Parathyroid adenoma (tissue), 2 donors: Measurements from ENCODE around the gene POLDIP3.

ENCODE experiments used
- H2AFZ ChIP-seq: fragments of 300-600 bp; sonication (generic); one replicate; pipeline ENCODE4 v1.7.0; 2017; ENCODE audit warnings: antibody characterized with exemption, mild to moderate bottlenecking
- H3K27ac ChIP-seq: fragments of 300-600 bp; sonication (generic); one replicate; pipeline ENCODE4 v1.7.0; 2017
- H3K27me3 ChIP-seq: fragments of 300-600 bp; sonication (generic); one replicate; pipeline ENCODE4 v1.7.0; 2017; ENCODE audit warnings: low read length; ENCODE audit not compliant: control insufficient read depth, insufficient read depth
- H3K36me3 ChIP-seq: fragments of 300-600 bp; sonication (generic); one replicate; pipeline ENCODE4 v1.7.0; 2017; ENCODE audit warnings: low read length; ENCODE audit not compliant: control insufficient read depth, insufficient read depth
- H3K4me1 ChIP-seq: fragments of 300-600 bp; sonication (generic); one replicate; pipeline ENCODE4 v1.7.0; 2017; ENCODE audit warnings: control low read depth
- H3K4me2 ChIP-seq: fragments of 300-600 bp; sonication (generic); one replicate; pipeline ENCODE4 v1.7.0; 2017; ENCODE audit warnings: low read length
- H3K4me3 ChIP-seq: fragments of 300-600 bp; sonication (generic); one replicate; pipeline ENCODE4 v1.7.0; 2017; ENCODE audit warnings: low read depth, low read length
- H3K79me2 ChIP-seq: fragments of 300-600 bp; sonication (generic); one replicate; pipeline ENCODE4 v1.7.0; 2017; ENCODE audit warnings: control low read depth
- H3K9ac ChIP-seq: fragments of 300-600 bp; sonication (generic); one replicate; pipeline ENCODE4 v1.7.0; 2017; ENCODE audit warnings: mild to moderate bottlenecking
- H3K9me3 ChIP-seq: fragments of 300-600 bp; sonication (generic); one replicate; pipeline ENCODE4 v1.7.0; 2017; ENCODE audit warnings: low read length; ENCODE audit not compliant: control insufficient read depth
- CTCF ChIP-seq: fragments of 300-600 bp; sonication (generic); IDR thresholded peaks from one replicate; pipeline ENCODE4 v1.7.0; 2017; ENCODE audit warnings: antibody characterized with exemption, mild to moderate bottlenecking
- donor health status: primary hyperparathyroidism.

Gene POLDIP3

GRCh38 chr22:42591987-42592386 is 22.7 kb downstream of the POLDIP3 start:
- Histone ChIP-seq H3K27me3 (no peaks in the 10 kb centered on the region), H2AFZ (no peak overlapping the region), H3K79me2 (no peaks in the 10 kb centered on the region), H3K9ac (no peak overlapping the region), H3K4me2 (no peak overlapping the region), H3K27ac (no peak overlapping the region), H3K36me3 (no peaks in the 10 kb centered on the region), H3K9me3 (no peaks in the 10 kb centered on the region), H3K4me1 (no peaks in the 10 kb centered on the region), H3K4me3 (no peak overlapping the region)
- no peak for TF ChIP-seq CTCF

DNA sequence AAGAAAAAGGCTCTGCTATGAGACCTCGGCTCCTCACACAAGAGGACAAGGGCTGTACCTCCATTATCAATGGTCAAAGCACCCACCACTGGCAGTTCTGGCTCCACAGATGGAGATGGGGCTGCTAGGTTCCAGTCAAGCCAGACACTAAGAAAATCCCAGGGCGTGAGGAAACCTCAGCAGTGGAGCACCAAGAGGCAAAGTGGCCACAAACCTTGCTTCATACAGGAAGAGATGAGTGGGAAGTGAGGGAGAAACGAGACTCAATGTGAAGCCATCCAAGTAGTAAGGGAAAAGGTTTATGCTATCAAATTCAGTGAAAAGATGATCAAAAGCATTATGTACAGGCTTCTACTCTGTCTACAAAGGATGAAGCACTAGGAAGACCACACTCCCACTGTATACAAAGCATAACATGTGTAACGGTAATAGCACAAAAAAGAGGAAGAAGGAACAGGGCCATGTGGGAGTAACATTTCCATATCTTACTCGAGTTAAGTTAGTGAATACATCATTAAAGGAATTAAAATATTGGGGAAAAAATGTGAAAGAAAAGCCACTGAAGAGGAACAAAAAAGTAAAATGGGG is 27.0 kb downstream of the POLDIP3 start:
- Histone ChIP-seq H3K9me3 (no peaks in the 10 kb centered on the region), H3K27ac (no peak overlapping the region), H3K27me3 (no peaks in the 10 kb centered on the region), H3K4me3 (no peak overlapping the region), H2AFZ (no peak overlapping the region), H3K4me2 (no peak overlapping the region), H3K4me1 (no peaks in the 10 kb centered on the region), H3K79me2 (no peaks in the 10 kb centered on the region), H3K9ac (no peak overlapping the region), H3K36me3 (no peaks in the 10 kb centered on the region)
- no peak for TF ChIP-seq CTCF

GRCh38 chr22:42586381-42586780 is 28.3 kb downstream of the POLDIP3 start:
- Histone ChIP-seq H3K27me3 (no peaks in the 10 kb centered on the region), H3K9ac (no peak overlapping the region), H3K4me3 (no peak overlapping the region), H2AFZ (no peak overlapping the region), H3K36me3 (no peaks in the 10 kb centered on the region), H3K4me2 (no peak overlapping the region), H3K4me1 (no peaks in the 10 kb centered on the region), H3K27ac (no peak overlapping the region), H3K9me3 (no peaks in the 10 kb centered on the region), H3K79me2 (no peaks in the 10 kb centered on the region)
- no peak for TF ChIP-seq CTCF

DNA sequence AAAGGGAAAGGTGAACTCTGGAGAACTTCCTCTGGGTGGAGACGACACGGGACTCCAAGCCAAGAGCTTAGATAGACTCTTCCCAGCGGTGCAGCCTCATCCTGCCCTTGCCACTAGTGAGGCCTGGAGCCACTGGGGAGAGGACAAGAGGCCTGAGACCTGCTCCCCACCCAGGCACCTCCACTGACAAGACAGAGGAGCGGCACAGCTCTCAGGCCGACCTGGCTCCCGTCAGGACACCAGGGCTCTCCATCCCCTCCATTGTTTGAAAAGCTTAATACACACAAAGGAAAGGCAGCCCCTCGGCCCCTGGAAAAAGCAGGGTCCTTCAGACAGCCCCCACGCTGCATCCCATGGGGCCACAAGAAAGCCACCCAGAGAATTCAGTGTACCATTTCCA is 29.6 kb downstream of the POLDIP3 start:
- Histone ChIP-seq H3K27me3 (no peaks in the 10 kb centered on the region), H3K4me3 (no peak overlapping the region), H3K4me1 (no peaks in the 10 kb centered on the region), H3K4me2 (no peak overlapping the region), H2AFZ (no peak overlapping the region), H3K79me2 (no peaks in the 10 kb centered on the region), H3K9ac (no peak overlapping the region), H3K9me3 (no peaks in the 10 kb centered on the region), H3K27ac (no peak overlapping the region), H3K36me3 (no peaks in the 10 kb centered on the region)
- TF ChIP-seq CTCF = no peak

DNA sequence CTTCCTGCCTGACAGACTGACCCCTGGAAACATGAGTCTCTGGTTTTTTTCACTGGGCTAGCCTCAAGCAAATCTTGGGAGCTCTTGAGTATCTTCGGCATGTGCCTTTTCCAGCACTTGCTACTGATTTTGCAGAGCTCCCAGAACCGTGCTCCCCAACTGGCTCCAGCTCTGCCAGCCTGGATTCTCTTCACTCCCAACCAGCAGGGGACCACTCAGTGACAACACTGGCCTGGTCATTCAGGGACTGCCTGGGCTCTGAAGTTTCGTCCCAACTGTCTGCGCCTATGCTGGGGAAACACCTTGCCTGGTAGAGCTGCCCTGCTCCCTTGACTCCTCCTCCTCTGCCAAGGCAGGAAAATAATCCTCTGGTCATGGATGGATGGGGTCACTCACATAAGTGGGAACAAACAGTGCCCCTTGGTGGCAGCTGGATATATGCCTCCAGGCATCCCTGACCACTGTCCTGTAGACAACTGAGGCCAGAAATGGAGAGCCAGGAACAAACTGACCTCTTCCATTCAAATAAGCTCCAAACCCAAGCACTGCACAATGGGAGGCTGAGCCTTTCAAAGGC is 30.2 kb downstream of the POLDIP3 start:
- Histone ChIP-seq H2AFZ (no peak overlapping the region), H3K27ac (no peak overlapping the region), H3K4me3 (no peak overlapping the region), H3K27me3 (no peaks in the 10 kb centered on the region), H3K36me3 (no peaks in the 10 kb centered on the region), H3K79me2 (no peaks in the 10 kb centered on the region), H3K9me3 (no peaks in the 10 kb centered on the region), H3K9ac (no peak overlapping the region), H3K4me2 (no peak overlapping the region), H3K4me1 (no peaks in the 10 kb centered on the region)
- TF ChIP-seq CTCF = no peak
